ENCODE measurements around the gene DTNBP1. TPM values are rescaled to one million over a fixed set of nuclear protein-coding genes. Genes with fewer than 3 reads are reported as not detected.

DTNBP1 gene
- total and polyA plus RNA-seq, 2 of the 8 experiments (the other 6 are each of a cell fraction or from before 2014, with no cell fraction given): 13.5 to 22.1 TPM

DNA sequence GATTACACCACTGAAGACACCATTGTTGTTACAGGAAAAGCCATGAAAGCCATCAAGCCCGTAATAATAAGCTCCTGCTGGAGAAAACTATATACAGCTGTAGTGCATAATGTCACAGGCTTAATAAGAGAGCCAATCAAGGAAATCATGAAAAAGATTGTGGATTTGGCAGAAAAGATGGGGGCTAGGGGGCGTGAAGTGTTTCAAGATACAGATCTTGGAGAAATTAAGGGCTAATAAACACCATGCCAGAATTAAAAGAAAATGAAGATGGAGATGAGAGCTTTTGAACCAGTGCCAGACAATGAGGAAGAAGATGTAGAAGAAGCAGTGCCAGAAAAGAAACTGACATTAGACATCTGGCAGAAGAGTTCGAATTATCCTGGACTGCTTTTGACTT is 43.2 kb upstream of the DTNBP1 start (continued):
- TF ChIP-seq TAF1 (IDR thresholded peaks at IDR 0.05; ENCODE audit: low read depth, low read length) (no peak), POU5F1 (IDR thresholded peaks at IDR 0.05; ENCODE audit: low read depth, low read length) (no peak), CBX5 (IDR thresholded peaks at IDR 0.05; ENCODE audit: low read depth, low read length) (no peak), SUZ12 (IDR thresholded peaks at IDR 0.05; ENCODE audit: low read length) (no peak), GTF2F1 (IDR thresholded peaks at IDR 0.05; ENCODE audit: borderline replicate concordance, low read depth, low read length) (no peak)
